ENCODE data around the gene NLGN1. TPM values are rescaled to one million over a fixed set of nuclear protein-coding genes. Genes with fewer than 3 reads are reported as not detected.
A peak's percentile ranks its signal among the peaks of the same experiment; 100 is the strongest.

NLGN1 gene
- total RNA-seq, 1 experiment from 2014 or later, result 5.2 TPM

- Histone ChIP-seq H2AK5ac (ENCODE audit: insufficient read length, low read length) (no peak overlapping the region), H2BK5ac (ENCODE audit: insufficient read length, low read length) (no peak overlapping the region), H2BK15ac (ENCODE audit: low read depth, low read length) (no peak overlapping the region), H3K18ac (ENCODE audit: insufficient read length, low read depth, low read length) (no peak overlapping the region), H3K79me2 (ENCODE audit: insufficient read depth, low read length) (no peaks in the 10 kb centered on the region), H2BK20ac (ENCODE audit: low read depth, low read length, poor library complexity, severe bottlenecking) (no peak overlapping the region), H3K23ac (ENCODE audit: insufficient read length, low read depth, low read length) (no peak overlapping the region), H3K79me1 (ENCODE audit: insufficient read depth, low read depth, low read length, poor library complexity, severe bottlenecking) (no peaks in the 10 kb centered on the region), H3T11ph (ENCODE audit: low read length) (no peak overlapping the region), H3K4me2 (ENCODE audit: insufficient read depth, insufficient read length, low read length) (no peak overlapping the region), H3K9ac (ENCODE audit: extremely low read depth, insufficient read length, low read length) (no peak overlapping the region), H2BK12ac (ENCODE audit: insufficient read length, low read depth, low read length) (no peak overlapping the region), H3K27ac (ENCODE audit: insufficient read length, low read depth, low read length) (no peak overlapping the region), H2AFZ (ENCODE audit: low read length) (no peak overlapping the region), H3K23me2 (ENCODE audit: insufficient read length, low read depth, low read length, poor library complexity, severe bottlenecking) (no peaks in the 10 kb centered on the region), H4K8ac (replicated peaks; ENCODE audit: insufficient read length, low read depth, low read length) (no peak overlapping the region), H3K4me1 (ENCODE audit: insufficient read depth, low read length) (no peaks in the 10 kb centered on the region; the same call in 1 of the 2 replicates), H3K14ac (ENCODE audit: insufficient read depth, low read length) (no peak overlapping the region), H3K9me3 (ENCODE audit: control insufficient read depth, low read depth, low read length) (no peaks in the 10 kb centered on the region), H4K5ac (ENCODE audit: insufficient read length, low read depth, low read length) (no peak overlapping the region), H3K4ac (ENCODE audit: low read depth, low read length) (no peak overlapping the region), H3K56ac (ENCODE audit: insufficient read length, low read depth, low read length) (no peak overlapping the region), H3K27me3 (ENCODE audit: insufficient read depth, low read length) (no peaks in the 10 kb centered on the region), H4K91ac (ENCODE audit: insufficient read length, low read depth, low read length) (no peak overlapping the region), H2BK120ac (ENCODE audit: low read depth, low read length, poor library complexity, severe bottlenecking) (no peak overlapping the region), H4K20me1 (ENCODE audit: control insufficient read depth, insufficient read depth, insufficient read length) (no peaks in the 10 kb centered on the region)
- TF ChIP-seq CTCF (conservative IDR thresholded peaks at IDR 0.05), result no peak
- WGBS (ENCODE audit: extremely low coverage, insufficient read length, low lambda C conversion rate), result no CpG with 5 or more reads among the region's 7 CpGs
- DNase-seq, result no peak
- H3K9me3 Mint-ChIP-seq, result peaks cover 5 to 6% of the 10 kb centered on the region in 2 experiments
- H3K36me3 Mint-ChIP-seq (ENCODE audit: insufficient read depth in 1 of 3, low read depth in 3 of 3), result peaks cover 0 to 5% (median 4%) of the 10 kb centered on the region in 3 experiments; a peak in 5 of 7 replicates
- peaks cover 17% of the 10 kb centered on the region in 2 experiments for H3K4me1 Mint-ChIP-seq
- no peaks in the 10 kb centered on the region for H3K27me3 Mint-ChIP-seq (ENCODE audit: low read depth)
- peak overlapping the region in 2 of 3 experiments; percentile 12 to 33; a peak in 2 of 7 replicates for H3K27ac Mint-ChIP-seq
- H3K4me3 Mint-ChIP-seq, result no peak overlapping the region
Measured at GRCh38 chr3:174325834-174326700, 928.5 kb downstream of the NLGN1 start.

All from H9 (cell line).